ENCODE data around the gene DENND1C.

- TF ChIP-seq CTCF (IDR thresholded peaks at IDR 0.05) (no peak), EP300 (IDR thresholded peaks at IDR 0.05) (no peak), MYC (IDR thresholded peaks at IDR 0.05; ENCODE audit: borderline replicate concordance, low read length) (no peak), POLR2A (IDR thresholded peaks at IDR 0.05; ENCODE audit: low read length) (no peak), BHLHE40 (IDR thresholded peaks at IDR 0.05; ENCODE audit: low read depth, low read length) (no peak), ELK1 (IDR thresholded peaks at IDR 0.05; ENCODE audit: low read depth, low read length) (no peak), USF2 (IDR thresholded peaks at IDR 0.05) (no peak), PHF8 (IDR thresholded peaks at IDR 0.05; ENCODE audit: borderline replicate concordance, low read depth) (no peak), NPAS2 (CRISPR knock-in tag; IDR thresholded peaks at IDR 0.05; ENCODE audit: borderline replicate concordance) (no peak), SMC3 (IDR thresholded peaks at IDR 0.05) (no peak)
Observed at GRCh38 chr19:6527893-6528543, 46.4 kb upstream of the DENND1C start.

All from A549 (cell line).